A172 (cell line): ENCODE data around the gene METTL8. TPM values are rescaled to one million over a fixed set of nuclear protein-coding genes. Genes with fewer than 3 reads are reported as not detected.

Source experiments
- DNase-seq: peaks from one replicate; pipeline ENCODE4 v3.0.0-alpha.2; 2015; ENCODE audit warnings: low spot score
- total RNA-seq: library from RNA; depleted of rRNA; stranded (reverse); fragments of >200 nt; shearing (Covaris generic); gene quantifications from 2 replicates; pipeline ENCODE4 v1.2.3, GENCODE V29; 2014; rRNA removed

The METTL8 gene
- total RNA-seq: 52.6 and 79.1 TPM in 2 replicates

DNA sequence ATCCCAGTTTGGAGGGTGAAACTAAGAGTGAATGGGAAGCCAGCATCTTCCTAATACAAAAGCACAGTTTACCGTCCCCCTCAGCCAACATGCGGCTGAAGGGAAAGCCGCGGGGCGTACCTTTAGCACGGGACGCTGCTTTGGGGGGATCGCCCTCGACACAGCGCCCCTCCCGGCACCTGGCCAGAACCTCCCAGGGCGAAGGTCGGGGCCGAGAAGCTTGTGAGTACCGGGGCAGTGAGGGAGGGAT lies at the start of gene METTL8:
Gene METTL8 (minus strand): TSS at position 228 of the 250 bp plus-strand sequence. CDS start 41,805 bp downstream, outside the sequence.
- DNase-seq: no peak

- peak; percentile 58 for DNase-seq
These were observed 49.1 kb upstream of the METTL8 start for GRCh38 chr2:171482877-171483276.

DNA sequence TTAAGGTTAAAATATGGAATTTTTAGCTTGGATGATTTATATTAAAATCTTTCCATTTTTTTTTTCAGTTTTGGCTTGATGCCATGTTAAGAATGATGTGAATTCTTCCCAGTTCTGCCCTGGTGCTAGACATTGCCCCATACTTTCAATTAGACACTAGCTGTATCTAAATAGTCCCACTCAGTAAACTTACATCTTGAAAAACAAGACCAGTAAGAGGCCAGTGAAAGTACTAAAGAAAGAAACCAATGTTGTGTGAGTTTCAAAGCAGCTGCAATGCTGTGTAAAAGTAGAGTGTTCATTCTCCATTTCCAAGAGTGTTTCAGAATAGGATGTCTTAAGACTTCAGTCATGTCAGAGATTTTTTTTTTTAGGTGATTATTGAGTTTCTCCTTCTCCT lies 48.5 kb upstream of the METTL8 start:
- DNase-seq: no peak

DNA sequence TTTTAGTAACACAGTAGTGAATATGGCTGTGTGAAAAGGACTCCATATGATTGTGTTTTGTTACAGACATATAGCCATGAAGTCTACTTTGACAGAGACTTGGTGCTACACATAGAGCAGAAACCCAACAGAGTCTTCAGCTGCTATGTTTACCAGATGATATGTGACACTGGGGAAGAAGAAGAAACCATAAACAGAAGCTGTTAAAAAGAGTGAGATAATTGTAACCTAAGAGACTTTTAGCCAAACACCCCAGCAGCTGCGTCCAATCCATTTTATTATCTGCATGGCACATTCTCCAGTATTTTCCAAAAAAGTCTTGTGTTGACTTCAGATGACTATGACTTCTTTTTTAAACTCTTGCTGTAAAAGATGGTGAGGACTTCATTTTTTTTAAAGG lies 47.1 kb upstream of the METTL8 start:
- no peak for DNase-seq

DNA sequence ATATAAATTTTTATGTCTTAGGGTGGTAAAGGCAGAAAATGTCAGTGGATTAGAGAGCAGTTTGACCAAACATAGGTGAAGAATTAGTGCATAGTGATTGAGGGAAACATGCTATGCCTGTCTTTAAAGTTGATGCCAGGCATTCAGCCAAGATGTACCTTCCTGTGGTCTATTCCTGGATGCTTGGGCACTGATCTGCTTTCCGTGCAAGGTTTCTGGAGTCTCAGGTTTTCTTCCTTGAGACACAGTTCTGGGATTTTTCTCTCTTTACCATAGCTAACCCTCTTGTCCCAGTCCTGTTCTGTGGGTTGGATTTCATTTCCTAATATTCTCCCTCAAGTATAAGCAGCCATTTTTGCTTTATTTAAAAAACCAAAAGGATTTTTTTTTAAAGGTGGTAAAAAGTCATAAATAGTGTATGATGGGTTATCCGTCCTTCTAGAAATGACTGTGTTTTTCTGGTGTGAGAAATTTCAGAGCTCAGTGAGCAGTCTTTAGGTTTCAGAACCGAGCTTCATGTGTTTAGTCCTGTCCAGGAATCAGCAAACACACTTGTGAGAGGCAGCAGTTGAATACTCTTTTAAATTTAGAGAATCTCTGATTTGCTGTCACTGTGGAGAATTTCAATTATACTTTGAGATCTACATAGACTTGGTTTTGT lies 45.5 kb upstream of the METTL8 start:
- DNase-seq: peak; percentile 13

DNA sequence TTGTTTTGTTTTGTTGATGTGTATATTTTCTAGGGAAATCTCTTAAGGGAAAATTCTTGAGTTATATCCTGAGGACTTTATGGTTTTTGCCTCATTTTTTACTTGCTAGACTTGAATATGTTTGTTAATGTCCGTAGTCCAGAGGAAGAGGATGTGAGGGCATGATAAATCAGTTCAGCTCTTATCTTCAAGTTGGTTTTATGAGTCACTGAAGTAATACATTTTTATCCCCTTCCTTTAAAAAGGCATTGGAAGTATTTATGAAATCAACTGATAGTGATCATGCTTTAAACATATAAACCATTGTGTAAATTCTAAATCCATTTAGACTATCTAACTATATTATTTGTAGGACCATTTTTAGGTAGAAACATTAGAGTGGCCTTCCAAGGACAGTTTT lies 44.6 kb upstream of the METTL8 start:
- DNase-seq: peak; percentile 42

GRCh38 chr2:171475979-171476378 lies 42.2 kb upstream of the METTL8 start:
- DNase-seq: no peak

- DNase-seq: no peak
These were observed 36.3 kb upstream of the METTL8 start for GRCh38 chr2:171470129-171470528.

DNA sequence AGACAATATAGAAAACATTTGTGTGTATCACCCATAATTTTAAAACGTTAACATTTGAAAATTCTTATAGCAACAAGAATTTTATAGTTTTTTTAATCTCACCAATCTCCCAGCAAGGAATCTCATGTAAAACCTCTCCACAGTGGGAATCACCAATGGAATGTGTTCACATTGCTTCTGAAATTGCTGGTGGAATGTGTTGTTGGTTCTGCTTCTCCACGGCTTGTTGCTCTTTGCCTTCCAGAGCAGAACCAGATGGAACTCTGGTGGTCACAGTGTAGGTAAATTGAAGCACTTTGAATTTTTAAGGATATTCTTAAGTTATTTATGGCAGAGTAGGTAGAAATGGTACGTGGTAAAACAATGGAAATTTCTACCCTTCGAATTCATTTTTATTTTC lies 35.4 kb upstream of the METTL8 start:
- no peak for DNase-seq

DNA sequence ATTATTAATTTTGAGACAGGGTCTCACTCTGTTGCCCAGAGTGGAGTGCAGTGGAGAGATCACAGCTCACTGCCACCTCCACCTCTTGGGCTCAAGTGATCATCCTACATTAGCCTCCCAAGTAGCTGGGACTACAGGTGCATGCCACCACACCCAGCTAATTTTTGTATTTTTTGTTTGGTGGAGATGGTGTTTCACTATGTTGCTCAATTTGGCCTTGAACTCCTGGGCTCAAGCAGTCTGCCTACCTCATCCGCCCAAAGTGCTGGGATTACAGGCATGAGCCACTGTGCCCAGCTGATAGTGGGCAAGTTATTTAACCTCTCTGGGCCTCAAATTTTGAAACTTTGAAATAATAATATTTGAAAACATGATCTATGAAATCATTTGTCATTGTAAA lies 26.7 kb upstream of the METTL8 start:
- no peak for DNase-seq

GRCh38 chr2:171459498-171459897 lies 25.7 kb upstream of the METTL8 start:
- DNase-seq: no peak

- DNase-seq: no peak
These were observed 19.0 kb upstream of the METTL8 start for GRCh38 chr2:171452773-171453172.

DNA sequence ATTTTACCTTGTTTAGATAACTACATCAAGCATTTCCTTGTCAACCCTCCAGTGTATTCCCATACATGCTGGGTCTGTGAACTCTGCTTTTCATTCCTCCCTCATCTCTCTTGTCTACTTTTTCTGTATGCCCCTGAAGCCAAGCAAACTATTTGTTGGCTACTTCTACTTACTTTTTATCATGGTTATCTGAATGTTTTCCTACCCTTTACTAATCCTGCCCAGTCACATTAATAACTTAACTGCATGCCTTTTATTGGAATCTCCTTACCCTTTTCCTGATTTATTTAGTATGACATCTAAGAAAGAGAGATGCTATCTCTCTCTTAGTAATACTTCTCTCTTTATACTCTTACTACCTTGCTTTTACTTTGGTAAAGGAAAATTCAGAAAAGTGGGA lies 17.3 kb upstream of the METTL8 start:
- DNase-seq: no peak

GRCh38 chr2:171447675-171448074 lies 13.9 kb upstream of the METTL8 start:
- no peak for DNase-seq

DNA sequence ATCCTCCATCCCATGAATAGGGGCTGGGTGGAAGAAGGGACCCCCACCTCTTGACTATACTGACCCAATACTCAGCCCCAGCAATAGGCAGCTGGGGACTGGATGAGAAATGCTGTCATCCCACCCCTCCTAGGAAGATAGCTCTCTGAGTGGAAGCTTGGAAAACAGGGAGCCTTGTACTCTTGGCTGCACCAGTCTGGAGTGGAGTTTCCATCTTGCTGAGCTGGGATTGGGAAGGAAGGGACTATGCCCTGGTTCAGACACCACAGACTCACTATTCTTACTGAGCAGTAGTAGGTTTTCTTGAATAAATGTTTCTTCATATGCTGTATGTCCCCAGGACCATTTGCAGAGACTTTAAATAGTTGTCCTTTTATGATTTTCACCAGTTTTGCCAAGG lies 7.7 kb upstream of the METTL8 start:
- no peak for DNase-seq

DNA sequence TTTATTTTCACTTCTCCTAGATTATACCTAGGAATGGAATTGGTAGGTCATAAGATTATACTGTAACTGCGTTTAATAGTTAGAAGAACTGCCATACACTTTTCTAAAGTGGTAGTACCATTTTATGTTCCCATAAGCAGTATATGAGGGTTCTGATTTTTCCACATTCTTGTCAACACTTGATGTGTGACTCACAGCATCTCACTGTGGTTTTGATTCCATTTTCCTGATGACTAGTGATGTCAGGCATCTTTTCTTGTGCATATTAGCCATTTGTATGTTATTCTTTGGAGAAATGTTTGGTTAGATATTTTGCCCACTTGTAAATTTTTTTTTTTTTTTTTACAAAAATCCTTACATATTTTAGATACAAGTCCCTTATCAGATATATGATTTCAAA lies 2.5 kb upstream of the METTL8 start:
- peak; percentile 93 for DNase-seq

GRCh38 chr2:171434013-171434989 lies 511 bp upstream of the METTL8 start, which contains the start of gene DCAF17:
DCAF17 (plus strand) TSS chr2:171434226; CDS start chr2:171434578, 352 bp downstream.
- DNase-seq: peak; percentile 92

DNA sequence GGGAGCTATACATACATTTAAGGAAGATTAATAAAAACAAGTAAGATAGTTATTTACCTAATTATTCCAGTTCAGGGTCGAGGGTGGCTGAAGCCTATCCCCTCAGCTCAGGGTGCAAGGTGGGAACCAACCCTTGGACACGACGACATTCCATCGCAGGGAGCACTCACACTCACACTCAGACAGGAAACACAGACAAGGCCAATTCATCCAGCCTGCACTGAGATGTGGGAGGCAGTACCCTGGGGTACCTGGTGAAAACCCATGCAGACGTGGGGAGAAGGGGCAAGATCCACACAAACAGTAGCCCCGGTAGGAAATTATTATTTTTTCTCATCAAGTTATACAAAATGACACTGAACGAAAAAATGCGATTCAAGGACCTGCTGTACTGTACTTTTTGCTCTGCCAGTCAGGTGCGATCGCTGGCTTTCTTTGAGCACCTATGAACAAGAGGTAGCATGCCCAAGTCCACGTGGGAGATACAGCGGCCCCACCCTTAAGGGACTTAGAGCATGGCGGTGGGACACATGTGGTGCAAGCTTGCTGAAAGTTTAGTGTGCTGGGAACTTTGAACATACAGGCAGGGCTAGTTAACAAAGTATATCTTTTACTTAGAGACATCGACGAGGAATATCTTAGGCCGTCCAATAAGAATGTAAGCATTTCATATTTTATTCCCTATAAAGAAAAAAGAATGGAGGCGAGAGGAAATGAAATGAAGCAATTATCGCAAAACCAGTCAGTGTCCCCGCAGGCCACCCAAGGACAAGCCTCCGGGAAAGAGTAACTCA lies 624 bp downstream of the METTL8 start:
- DNase-seq: no peak

GRCh38 chr2:171432206-171432968 lies 1.4 kb downstream of the METTL8 start:
- no peak for DNase-seq

DNA sequence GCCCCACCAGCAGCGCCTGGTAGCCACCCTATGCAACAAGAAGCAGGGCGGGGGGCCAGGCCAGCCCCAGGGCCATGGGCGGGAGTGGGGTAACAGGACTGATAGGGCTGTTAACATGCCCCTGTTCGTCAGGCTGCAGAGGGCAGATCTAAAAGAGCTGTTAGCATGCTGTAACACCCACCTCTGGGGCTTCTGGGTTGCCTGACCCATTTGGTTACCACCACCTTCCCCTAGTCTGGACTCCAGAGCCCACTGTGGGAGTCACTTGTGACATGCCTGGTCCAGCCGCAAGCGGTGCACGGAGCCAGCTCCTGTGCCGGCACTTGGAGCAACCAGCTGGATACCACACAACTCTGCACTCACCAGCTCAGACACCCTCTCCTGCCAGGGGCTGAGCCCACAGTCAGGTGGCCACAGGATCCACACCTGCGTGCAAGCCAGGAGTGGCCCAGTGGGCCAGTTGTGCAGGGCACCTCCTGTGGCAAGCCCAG lies 2.1 kb downstream of the METTL8 start:
- no peak for DNase-seq
